HG03520 (cell line): ENCODE results near the gene EDRF1.
A peak's percentile ranks its signal among the peaks of the same experiment; 100 is the strongest.

Experiments
- ATAC-seq: cut with Tn5 transposase; IDR thresholded peaks from one replicate; pipeline ENCODE4 v1.9.1; 2021; ENCODE audit warnings: mild to moderate bottlenecking, moderate library complexity; ENCODE audit not compliant: unreplicated experiment

Gene EDRF1

GRCh38 chr10:125783957-125784356, 64.4 kb downstream of the EDRF1 start:
- peak; percentile 73 for ATAC-seq

GRCh38 chr10:125785791-125786190, 66.3 kb downstream of the EDRF1 start:
- no peak for ATAC-seq

- ATAC-seq, result no peak
Observed at GRCh38 chr10:125788156-125789034, 68.9 kb downstream of the EDRF1 start.

- no peak for ATAC-seq
Observed at GRCh38 chr10:125792342-125793300, 73.1 kb downstream of the EDRF1 start.

- no peak for ATAC-seq
Observed at GRCh38 chr10:125795128-125795527, 75.6 kb downstream of the EDRF1 start.

- ATAC-seq, result no peak
Observed at GRCh38 chr10:125795637-125796190, 76.2 kb downstream of the EDRF1 start.

GRCh38 chr10:125797424-125797823, 77.9 kb downstream of the EDRF1 start:
- no peak for ATAC-seq

- no peak for ATAC-seq
Observed at GRCh38 chr10:125797994-125798662, 78.6 kb downstream of the EDRF1 start.

- ATAC-seq, result no peak
Observed at GRCh38 chr10:125799451-125800182, 80.1 kb downstream of the EDRF1 start.

- no peak for ATAC-seq
Observed at GRCh38 chr10:125801574-125801973, 82.1 kb downstream of the EDRF1 start.

- no peak for ATAC-seq
Observed at GRCh38 chr10:125802131-125802530, 82.6 kb downstream of the EDRF1 start.

GRCh38 chr10:125802739-125803138, 83.2 kb downstream of the EDRF1 start:
- ATAC-seq, result no peak

- ATAC-seq, result no peak
Observed at GRCh38 chr10:125808047-125808446, 88.5 kb downstream of the EDRF1 start.

- no peak for ATAC-seq
Observed at GRCh38 chr10:125811251-125811650, 91.7 kb downstream of the EDRF1 start.

GRCh38 chr10:125812128-125812750, 92.7 kb downstream of the EDRF1 start:
- no peak for ATAC-seq
